Measurements from ENCODE around the gene TCERG1L. TPM values are rescaled to one million over a fixed set of nuclear protein-coding genes. Genes with fewer than 3 reads are reported as not detected.
"Not testable (repeated sequence)": the region's sequence is repeated elsewhere in the genome, so short reads cannot be mapped to it uniquely, and the experiment has no call there.

The TCERG1L gene
- total RNA-seq, 1 donor from 2014 or later, result 2.7 TPM

DNA sequence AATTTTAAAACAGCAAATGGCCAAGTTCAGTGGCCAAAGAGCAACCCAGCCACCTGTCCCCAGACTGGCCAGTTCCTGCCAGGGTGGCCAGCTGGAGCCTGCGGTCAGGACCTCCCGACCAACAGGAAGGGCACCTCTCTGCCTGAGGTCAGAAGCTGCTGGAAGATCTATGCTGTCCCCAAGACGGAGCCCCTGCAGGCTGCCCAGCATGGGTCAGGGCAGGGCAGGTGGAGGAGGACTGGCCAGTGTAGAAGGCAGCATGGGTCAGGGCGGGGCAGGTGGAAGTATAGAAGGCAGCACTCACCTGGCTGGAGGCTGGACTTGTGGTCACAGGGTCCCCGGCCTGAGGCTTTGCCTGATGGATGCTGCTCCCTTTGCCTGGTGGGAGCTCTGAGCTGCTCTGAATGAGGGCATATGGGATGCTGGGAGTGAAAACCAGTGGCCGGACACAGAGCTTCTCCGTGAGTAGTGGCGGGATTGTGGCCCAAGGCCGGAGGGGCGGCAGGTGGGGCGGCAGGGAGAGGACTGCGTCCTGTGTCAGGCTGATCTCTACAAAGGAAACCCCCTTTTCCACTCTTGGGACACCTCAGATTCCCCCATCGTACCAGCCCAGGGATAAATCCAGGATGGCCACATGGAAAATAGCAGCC, 229.2 kb downstream of the TCERG1L start:
- Mint-ChIP-seq H3K9me3 (no peaks in the 10 kb centered on the region), H3K36me3 (no peaks in the 10 kb centered on the region), H3K27me3 (peaks cover 13% of the 10 kb centered on the region), H3K4me1 (ENCODE audit: unreplicated experiment) (peaks cover 16% of the 10 kb centered on the region), H3K4me3 (no peak overlapping the region), H3K27ac (no peak overlapping the region)
- DNase-seq (ENCODE audit: extremely low spot score, unreplicated experiment), result no peak
- TF ChIP-seq, protein P1, sequence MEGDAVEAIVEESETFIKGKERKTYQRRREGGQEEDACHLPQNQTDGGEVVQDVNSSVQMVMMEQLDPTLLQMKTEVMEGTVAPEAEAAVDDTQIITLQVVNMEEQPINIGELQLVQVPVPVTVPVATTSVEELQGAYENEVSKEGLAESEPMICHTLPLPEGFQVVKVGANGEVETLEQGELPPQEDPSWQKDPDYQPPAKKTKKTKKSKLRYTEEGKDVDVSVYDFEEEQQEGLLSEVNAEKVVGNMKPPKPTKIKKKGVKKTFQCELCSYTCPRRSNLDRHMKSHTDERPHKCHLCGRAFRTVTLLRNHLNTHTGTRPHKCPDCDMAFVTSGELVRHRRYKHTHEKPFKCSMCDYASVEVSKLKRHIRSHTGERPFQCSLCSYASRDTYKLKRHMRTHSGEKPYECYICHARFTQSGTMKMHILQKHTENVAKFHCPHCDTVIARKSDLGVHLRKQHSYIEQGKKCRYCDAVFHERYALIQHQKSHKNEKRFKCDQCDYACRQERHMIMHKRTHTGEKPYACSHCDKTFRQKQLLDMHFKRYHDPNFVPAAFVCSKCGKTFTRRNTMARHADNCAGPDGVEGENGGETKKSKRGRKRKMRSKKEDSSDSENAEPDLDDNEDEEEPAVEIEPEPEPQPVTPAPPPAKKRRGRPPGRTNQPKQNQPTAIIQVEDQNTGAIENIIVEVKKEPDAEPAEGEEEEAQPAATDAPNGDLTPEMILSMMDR (conservative IDR thresholded peaks at IDR 0.05), result no peak

DNA sequence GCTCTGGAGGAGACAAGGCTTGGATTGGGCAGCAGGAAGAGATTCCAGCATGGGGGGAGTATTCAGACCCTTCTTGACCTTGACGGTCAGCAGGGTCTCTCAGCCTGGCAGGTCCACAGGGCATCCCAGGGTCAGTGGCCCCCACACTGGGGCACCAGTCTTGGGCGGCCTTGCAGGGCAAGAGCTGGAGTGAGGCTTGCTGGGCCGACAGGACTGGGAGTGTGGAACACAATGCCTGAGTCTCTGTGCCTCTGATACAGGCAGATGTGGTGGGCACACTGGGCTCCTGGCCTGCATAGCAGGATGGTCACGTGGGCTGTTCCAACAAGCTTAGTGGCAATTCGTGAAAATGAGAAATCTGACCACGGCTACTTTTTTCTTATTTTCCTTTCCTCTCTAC, 229.7 kb downstream of the TCERG1L start:
- Mint-ChIP-seq H3K27ac (no peak overlapping the region), H3K27me3 (peaks cover 13% of the 10 kb centered on the region), H3K36me3 (no peaks in the 10 kb centered on the region), H3K4me1 (ENCODE audit: unreplicated experiment) (peaks cover 16% of the 10 kb centered on the region), H3K9me3 (no peaks in the 10 kb centered on the region), H3K4me3 (no peak overlapping the region)
- TF ChIP-seq, protein P1 (conservative IDR thresholded peaks at IDR 0.05), result no peak
- no peak for DNase-seq (ENCODE audit: extremely low spot score, unreplicated experiment)

DNA sequence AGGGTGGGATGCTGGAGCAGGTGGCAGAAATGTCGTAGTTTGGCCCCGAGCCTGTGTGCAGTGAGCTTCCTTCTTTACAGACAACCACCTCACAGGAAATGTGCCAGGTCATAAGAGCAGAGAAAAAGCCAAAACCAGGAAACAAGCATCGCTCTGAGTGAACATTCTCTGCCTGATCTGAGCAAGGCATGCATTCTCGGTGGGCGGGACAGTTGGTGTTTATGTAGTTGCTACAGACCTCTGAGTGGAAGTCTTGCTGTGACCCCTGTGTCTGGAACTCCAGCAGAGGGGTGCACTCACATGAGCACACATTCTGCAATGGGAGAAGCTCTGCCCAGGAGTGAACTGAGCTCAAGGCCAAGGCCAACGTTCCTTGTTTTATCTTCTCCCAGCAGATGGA, 230.1 kb downstream of the TCERG1L start:
- no peaks in the 10 kb centered on the region for H3K9me3 Mint-ChIP-seq
- DNase-seq (ENCODE audit: extremely low spot score, unreplicated experiment), result no peak
- H3K27ac Mint-ChIP-seq, result no peak overlapping the region
- H3K4me1 Mint-ChIP-seq (ENCODE audit: unreplicated experiment), result peaks cover 16% of the 10 kb centered on the region
- no peaks in the 10 kb centered on the region for H3K36me3 Mint-ChIP-seq
- no peak overlapping the region for H3K4me3 Mint-ChIP-seq
- TF ChIP-seq, protein P1 (conservative IDR thresholded peaks at IDR 0.05), result no peak
- peaks cover 13% of the 10 kb centered on the region for H3K27me3 Mint-ChIP-seq

DNA sequence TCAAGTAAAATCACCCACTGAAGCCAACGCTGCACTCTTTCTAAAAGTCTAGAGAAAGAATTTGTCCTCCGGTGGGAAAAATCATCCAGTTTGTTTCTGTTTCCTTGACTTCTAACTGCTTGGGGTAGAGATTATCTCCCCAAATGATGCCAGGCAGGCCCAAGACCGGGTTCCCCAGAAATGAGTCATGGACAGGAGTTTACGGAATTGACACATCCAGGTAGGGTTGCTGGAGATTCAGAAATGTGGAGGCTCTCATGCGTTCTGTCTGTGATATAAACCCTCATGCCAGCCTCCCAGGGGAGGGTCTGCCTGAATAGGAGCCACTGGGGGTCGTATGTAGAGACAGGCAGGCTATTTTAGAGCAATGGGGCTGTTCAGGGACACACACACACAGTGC, 230.9 kb downstream of the TCERG1L start:
- TF ChIP-seq, protein P1 (conservative IDR thresholded peaks at IDR 0.05), result no peak
- Mint-ChIP-seq H3K36me3 (no peaks in the 10 kb centered on the region), H3K4me3 (no peak overlapping the region), H3K27ac (no peak overlapping the region), H3K27me3 (peaks cover 11% of the 10 kb centered on the region), H3K4me1 (ENCODE audit: unreplicated experiment) (peaks cover 14% of the 10 kb centered on the region), H3K9me3 (no peaks in the 10 kb centered on the region)
- DNase-seq (ENCODE audit: extremely low spot score, unreplicated experiment), result no peak

DNA sequence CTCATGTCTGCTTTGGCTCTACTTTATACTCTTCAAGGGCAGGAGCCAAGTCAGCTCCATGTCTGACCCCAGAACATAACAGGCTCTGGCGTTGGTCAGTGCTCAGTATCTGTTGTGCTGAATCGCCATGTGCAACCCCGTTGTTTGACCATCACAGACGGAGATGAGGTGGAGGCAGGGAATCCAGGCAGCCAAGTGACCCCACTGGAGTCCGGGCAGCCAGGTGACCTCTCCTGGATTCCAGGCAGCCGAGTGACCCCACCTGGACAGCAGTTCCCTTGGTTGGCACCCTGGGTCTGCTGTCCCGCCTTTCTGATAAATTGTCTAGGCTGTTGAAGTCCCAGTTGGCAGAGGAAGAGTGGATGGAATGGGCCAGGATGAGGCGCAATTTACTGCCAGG, 232.2 kb downstream of the TCERG1L start:
- no peak for DNase-seq (ENCODE audit: extremely low spot score, unreplicated experiment)
- no peaks in the 10 kb centered on the region for H3K9me3 Mint-ChIP-seq
- no peak overlapping the region for H3K27ac Mint-ChIP-seq
- H3K36me3 Mint-ChIP-seq, result no peaks in the 10 kb centered on the region
- peaks cover 10% of the 10 kb centered on the region for H3K27me3 Mint-ChIP-seq
- peaks cover 12% of the 10 kb centered on the region for H3K4me1 Mint-ChIP-seq (ENCODE audit: unreplicated experiment)
- H3K4me3 Mint-ChIP-seq, result no peak overlapping the region
- TF ChIP-seq, protein P1 (conservative IDR thresholded peaks at IDR 0.05), result no peak

DNA sequence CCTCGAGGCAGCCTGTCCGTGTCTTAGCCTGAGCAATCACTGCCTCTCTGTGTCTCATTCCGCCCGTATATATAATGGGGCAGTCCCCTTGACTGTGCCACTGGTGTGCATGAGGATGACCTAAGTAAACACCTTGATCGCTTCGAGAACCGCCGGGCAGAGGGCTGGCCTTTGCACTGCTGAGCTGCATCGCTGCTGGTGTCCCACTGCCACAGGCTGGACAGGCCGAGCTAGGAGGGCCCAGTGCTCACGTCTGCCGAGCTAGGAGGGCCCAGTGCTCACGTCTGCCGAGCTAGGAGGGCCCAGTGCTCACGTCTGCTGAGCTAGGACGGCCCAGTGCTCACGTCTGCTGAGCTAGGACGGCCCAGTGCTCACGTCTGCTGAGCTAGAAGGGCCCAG, 232.6 kb downstream of the TCERG1L start:
- H3K9me3 Mint-ChIP-seq; DNase-seq (ENCODE audit: extremely low spot score, unreplicated experiment); H3K27me3 Mint-ChIP-seq; H3K27ac Mint-ChIP-seq; H3K4me3 Mint-ChIP-seq; H3K36me3 Mint-ChIP-seq: not testable (repeated sequence)
- peaks cover 11% of the 10 kb centered on the region for H3K4me1 Mint-ChIP-seq (ENCODE audit: unreplicated experiment)

All from type B pancreatic cell (in vitro differentiated cells).